GM18505 (cell line): Measurements from ENCODE around the gene RNF112.
"Not testable (repeated sequence)": the region's sequence is repeated elsewhere in the genome, so short reads cannot be mapped to it uniquely, and the experiment has no call there.

Experiments
- ATAC-seq: cut with Tn5 transposase; IDR thresholded peaks from one replicate; pipeline ENCODE4 v1.9.1; 2021; ENCODE audit not compliant: unreplicated experiment
- POLR2A ChIP-seq: IDR thresholded peaks from 4 replicates; pipeline ENCODE4 v1.6.1; 2011; ENCODE audit warnings: borderline replicate concordance; ENCODE audit not compliant: insufficient read depth, insufficient read length; ENCODE audit errors: extremely low read depth

Gene RNF112

GRCh38 chr17:19447085-19447583, 36.1 kb downstream of the RNF112 start:
- no peak for ATAC-seq
- no peak for TF ChIP-seq POLR2A

GRCh38 chr17:19448341-19449268, 37.6 kb downstream of the RNF112 start:
- ATAC-seq = no peak
- TF ChIP-seq POLR2A = no peak

GRCh38 chr17:19449656-19450055, 38.6 kb downstream of the RNF112 start:
- ATAC-seq = no peak
- no peak for TF ChIP-seq POLR2A

GRCh38 chr17:19453296-19453695, 42.3 kb downstream of the RNF112 start:
- no peak for TF ChIP-seq POLR2A

GRCh38 chr17:19454074-19454473, 43.0 kb downstream of the RNF112 start:
- no peak for TF ChIP-seq POLR2A
- ATAC-seq = no peak

More at GRCh38 chr17:19453296-19453695, 42.3 kb downstream of the RNF112 start:
- no peak for ATAC-seq

GRCh38 chr17:19456016-19456927, 45.2 kb downstream of the RNF112 start:
- TF ChIP-seq POLR2A = no peak

GRCh38 chr17:19457046-19457445, 46.0 kb downstream of the RNF112 start:
- no peak for TF ChIP-seq POLR2A
- ATAC-seq = no peak

More at GRCh38 chr17:19456016-19456927, 45.2 kb downstream of the RNF112 start:
- ATAC-seq = no peak

GRCh38 chr17:19457830-19458271, 46.8 kb downstream of the RNF112 start:
- ATAC-seq = no peak
- no peak for TF ChIP-seq POLR2A

GRCh38 chr17:19458481-19458880, 47.4 kb downstream of the RNF112 start:
- ATAC-seq = not testable (repeated sequence)

- not testable (repeated sequence) for ATAC-seq
These were observed 48.1 kb downstream of the RNF112 start for GRCh38 chr17:19459018-19459655.

GRCh38 chr17:19460700-19461099, 49.7 kb downstream of the RNF112 start:
- no peak for ATAC-seq
- TF ChIP-seq POLR2A = no peak

- no peak for ATAC-seq
- no peak for TF ChIP-seq POLR2A
These were observed 50.1 kb downstream of the RNF112 start for GRCh38 chr17:19461116-19461515.

- TF ChIP-seq POLR2A = no peak
- ATAC-seq = no peak
These were observed 50.6 kb downstream of the RNF112 start for GRCh38 chr17:19461681-19462080.

- ATAC-seq = not testable (repeated sequence)
These were observed 51.5 kb downstream of the RNF112 start for GRCh38 chr17:19462456-19463035.
